Spleen (tissue), 11 donors: ENCODE measurements around the gene SLC12A5. TPM values are rescaled to one million over a fixed set of nuclear protein-coding genes. Genes with fewer than 3 reads are reported as not detected.

Experiments
- DNase-seq: peaks from one replicate; pipeline ENCODE4 v3.0.0-alpha.2; 2020
- H3K27ac ChIP-seq, 8 donors: fragments of 200-600 bp; sonication (generic) in 7 of 8; 1 replicate in 4 of 8; 2 replicates in 4 of 8; pipeline versions ENCODE4 v1.5.0 to v1.8.0; 2016 to 2021; ENCODE audit warnings: inconsistent platforms in 4 of 8, mild to moderate bottlenecking in 4 of 8, moderate library complexity in 1 of 8
- H3K27me3 ChIP-seq, 7 donors: fragments of 200-600 bp; sonication (generic) in 6 of 7; replicated peaks in 1 of 7; 1 replicate in 4 of 7; 2 replicates in 3 of 7; pipeline versions ENCODE4 v1.5.0 to v1.8.0; 2016 to 2021; ENCODE audit warnings: inconsistent platforms in 3 of 7, mild to moderate bottlenecking in 1 of 7
- H3K36me3 ChIP-seq, 6 donors: fragments of 200-600 bp; sonication (generic) in 5 of 6; 1 replicate in 4 of 6; 2 replicates in 2 of 6; pipeline versions ENCODE4 v1.5.0 to v1.8.0; 2016 to 2021; ENCODE audit warnings: inconsistent platforms in 2 of 6
- H3K4me1 ChIP-seq, 6 donors: fragments of 200-600 bp; sonication (generic) in 5 of 6; 1 replicate in 3 of 6; 2 replicates in 3 of 6; pipeline versions ENCODE4 v1.5.0 to v1.8.0; 2016 to 2021; ENCODE audit warnings: inconsistent platforms in 3 of 6
- H3K4me3 ChIP-seq, 8 donors: fragments of 200-600 bp; sonication (generic) in 7 of 8; 1 replicate in 4 of 8; 2 replicates in 4 of 8; pipeline versions ENCODE4 v1.5.0 to v1.8.0; 2016 to 2021; ENCODE audit warnings: inconsistent platforms in 4 of 8, mild to moderate bottlenecking in 4 of 8, moderate library complexity in 2 of 8
- H3K9me3 ChIP-seq, 8 donors: fragments of 200-600 bp; sonication (generic) in 7 of 8; 1 replicate in 4 of 8; 2 replicates in 4 of 8; pipeline versions ENCODE4 v1.5.0 to v1.8.0; 2016 to 2021; ENCODE audit warnings: inconsistent platforms in 4 of 8
- CTCF ChIP-seq, 11 experiments: fragments of 200-600 bp in 7 of 11; fragments of 450-650 bp in 4 of 11; sonication (generic) in 4 of 11; IDR thresholded peaks in 8 of 11; conservative IDR thresholded peaks in 3 of 11; 1 replicate in 7 of 11; 2 replicates in 4 of 11; pipeline versions ENCODE4 v1.4.0 to v1.8.0; 2016 to 2021; ENCODE audit warnings: antibody characterized with exemption in 11 of 11, inconsistent platforms in 4 of 11, mild to moderate bottlenecking in 1 of 11
- POLR2A ChIP-seq, 3 donors: fragments of 450-650 bp; IDR thresholded peaks; one replicate each; pipeline ENCODE4 v1.5.1; 2017; ENCODE audit warnings: antibody characterized with exemption in 3 of 3, mild to moderate bottlenecking in 1 of 3
- POLR2AphosphoS5 ChIP-seq, 3 donors: sonication (generic); formaldehyde crosslinking; IDR thresholded peaks; one replicate each; pipeline ENCODE4 v1.5.1; 2017; ENCODE audit warnings: antibody characterized with exemption in 3 of 3
- WGBS, 5 donors: extraction: QIAGEN DNeasy Blood & Tissue Kit in 3 of 5; methylation state at CpG; one replicate each; pipeline versions ENCODE4 v1.1.5 to v1.1.7; 2013 to 2018; 5-methylcytosine and 5-hydroxymethylcytosine counted together
- intact Hi-C: fragments of 100-400 bp; cut with DNase I; formaldehyde crosslinking; loops from one replicate; pipeline ENCODE4 v1.15.0; 2023; ENCODE audit warnings: low total_unique reads
- polyA plus RNA-seq, 3 donors: library from polyadenylated mRNA; stranded (reverse); fragments of 200-250 nt; gene quantifications; one replicate each; pipeline ENCODE4 v1.2.1, GENCODE V29; 2013
- total RNA-seq, 7 donors: library from RNA; depleted of rRNA in 3 of 7; stranded (reverse); fragments of >200 nt in 3 of 7; fragmentation: NEBNext Ultra II Directional in 4 of 7; extraction: Animal tissue kit (Norgen Biotek cat#: 25700) in 4 of 7; gene quantifications; one replicate each; pipeline versions ENCODE4 v1.1.0 to v1.2.1, GENCODE V29; 2016 to 2021
- donor health status: healthy with polysubstance abuse.
- donor health status: DM: no; HTN: no; CAD: no; lungs with moderate emphysema.
- donor health status: DM: no; HTN: no; CAD: no.
- donor health status: Bipolar disorder and iron deficiency.
- donor health status: healthy.
- donor health status: DM: no; HTN: no; CAD: no.
- donor health status: DM: yes; HTN: yes; CAD: no.

SLC12A5 gene
- total and polyA plus RNA-seq, 10 donors = 0.20 to 8.7 (median 2.7) TPM

- peaks cover 5 to 95% (median 51%) of the 10 kb centered on the region in 6 donors for H3K4me1 ChIP-seq
- WGBS, 5 donors = 43 to 53% (median 49%) methylated on average over 4 of the region's 4 CpGs
- TF ChIP-seq POLR2A (IDR thresholded peaks at IDR 0.05) (no peak), POLR2AphosphoS5 (IDR thresholded peaks at IDR 0.05) (peak in 1 of 3 donors; percentile 24), CTCF (IDR thresholded peaks at IDR 0.05 in 8 of 11, conservative IDR thresholded peaks at IDR 0.05 in 3 of 11) (peak in 3 of 11 experiments; percentile 9 to 37 (median 27))
- intact Hi-C loops = no loop called here
- no peaks in the 10 kb centered on the region for H3K9me3 ChIP-seq
- DNase-seq = peak; percentile 83
- peak overlapping the region in 6 of 8 donors; percentile 29 to 86 (median 63) for H3K27ac ChIP-seq
- H3K27me3 ChIP-seq = peaks cover 0 to 42% (median 0%) of the 10 kb centered on the region in 7 donors
- peak overlapping the region in 1 of 8 donors; percentile 44 for H3K4me3 ChIP-seq
- no peaks in the 10 kb centered on the region for H3K36me3 ChIP-seq
Observed at GRCh38 chr20:45998761-45999160, 30.3 kb upstream of the SLC12A5 start.

GRCh38 chr20:45999557-46000261 lies 29.3 kb upstream of the SLC12A5 start:
- H3K36me3 ChIP-seq = no peaks in the 10 kb centered on the region
- H3K27me3 ChIP-seq = peaks cover 0 to 42% (median 0%) of the 10 kb centered on the region in 7 donors
- DNase-seq = no peak
- H3K4me1 ChIP-seq = peaks cover 14 to 98% (median 60%) of the 10 kb centered on the region in 6 donors
- H3K4me3 ChIP-seq = peak overlapping the region in 1 of 8 donors; percentile 44
- TF ChIP-seq POLR2A (IDR thresholded peaks at IDR 0.05) = no peak
- no peak for TF ChIP-seq POLR2AphosphoS5 (IDR thresholded peaks at IDR 0.05)
- TF ChIP-seq CTCF (IDR thresholded peaks at IDR 0.05 in 8 of 11, conservative IDR thresholded peaks at IDR 0.05 in 3 of 11) = no peak
- 81 to 88% (median 85%) methylated on average over 4 of the region's 4 CpGs for WGBS, 5 donors
- H3K9me3 ChIP-seq = no peaks in the 10 kb centered on the region
- intact Hi-C loops = no loop called here
- H3K27ac ChIP-seq = peak overlapping the region in 5 of 8 donors; percentile 59 to 86 (median 77)

- no peaks in the 10 kb centered on the region for H3K9me3 ChIP-seq
- H3K27me3 ChIP-seq = peaks cover 0 to 42% (median 0%) of the 10 kb centered on the region in 7 donors
- peaks cover 20 to 98% (median 63%) of the 10 kb centered on the region in 6 donors for H3K4me1 ChIP-seq
- WGBS, 5 donors = 44 to 50% (median 47%) methylated on average over 16 of the region's 16 CpGs
- H3K27ac ChIP-seq = peak overlapping the region in 5 of 8 donors; percentile 13 to 86 (median 77)
- TF ChIP-seq POLR2A (IDR thresholded peaks at IDR 0.05) (no peak), CTCF (IDR thresholded peaks at IDR 0.05 in 8 of 11, conservative IDR thresholded peaks at IDR 0.05 in 3 of 11) (no peak), POLR2AphosphoS5 (IDR thresholded peaks at IDR 0.05) (no peak)
- no peaks in the 10 kb centered on the region for H3K36me3 ChIP-seq
- no peak for DNase-seq
- peak overlapping the region in 1 of 8 donors; percentile 32 for H3K4me3 ChIP-seq
- intact Hi-C loops = no loop called here
Observed at GRCh38 chr20:46000262-46000996, 28.6 kb upstream of the SLC12A5 start.

- H3K4me3 ChIP-seq = peak overlapping the region in 1 of 8 donors; percentile 32
- TF ChIP-seq CTCF (IDR thresholded peaks at IDR 0.05 in 8 of 11, conservative IDR thresholded peaks at IDR 0.05 in 3 of 11) = no peak
- TF ChIP-seq POLR2AphosphoS5 (IDR thresholded peaks at IDR 0.05) = no peak
- no peak for TF ChIP-seq POLR2A (IDR thresholded peaks at IDR 0.05)
- no peaks in the 10 kb centered on the region for H3K36me3 ChIP-seq
- no peak for DNase-seq
- no peaks in the 10 kb centered on the region for H3K9me3 ChIP-seq
- H3K4me1 ChIP-seq = peaks cover 28 to 98% (median 73%) of the 10 kb centered on the region in 6 donors
- 84 to 95% (median 92%) methylated on average over 5 of the region's 5 CpGs for WGBS, 5 donors
- intact Hi-C loops = no loop called here
- H3K27me3 ChIP-seq = peaks cover 0 to 39% (median 0%) of the 10 kb centered on the region in 7 donors
- peak overlapping the region in 4 of 8 donors; percentile 75 to 86 (median 79) for H3K27ac ChIP-seq
Observed at GRCh38 chr20:46001498-46001897, 27.5 kb upstream of the SLC12A5 start.
